GM21619 (cell line): ENCODE measurements around the gene C9orf43.

ENCODE experiments used
- ATAC-seq: cut with Tn5 transposase; IDR thresholded peaks from one replicate; pipeline ENCODE4 v1.9.1; 2021; ENCODE audit not compliant: unreplicated experiment

Gene C9orf43

GRCh38 chr9:113463418-113464285 lies 53.1 kb downstream of the C9orf43 start, which contains the start of gene RGS3:
Gene RGS3, plus strand, starts transcription at chr9:113463727. Its CDS starts 76 bp downstream, at chr9:113463803.
- no peak for ATAC-seq

GRCh38 chr9:113464286-113464660 lies 53.7 kb downstream of the C9orf43 start:
- ATAC-seq: no peak

- ATAC-seq: no peak
These were observed 55.1 kb downstream of the C9orf43 start for GRCh38 chr9:113465599-113466140.

- no peak for ATAC-seq
These were observed 56.6 kb downstream of the C9orf43 start for GRCh38 chr9:113467183-113467582.

GRCh38 chr9:113468716-113469448 lies 58.3 kb downstream of the C9orf43 start:
- no peak for ATAC-seq

- ATAC-seq: no peak
These were observed 60.6 kb downstream of the C9orf43 start for GRCh38 chr9:113471143-113471542.

- no peak for ATAC-seq
These were observed 61.0 kb downstream of the C9orf43 start for GRCh38 chr9:113471566-113471965.

GRCh38 chr9:113472199-113472598 lies 61.7 kb downstream of the C9orf43 start:
- ATAC-seq: no peak

GRCh38 chr9:113474360-113475028 lies 63.9 kb downstream of the C9orf43 start:
- no peak for ATAC-seq

GRCh38 chr9:113475031-113475430 lies 64.5 kb downstream of the C9orf43 start:
- ATAC-seq: no peak

GRCh38 chr9:113475992-113476391 lies 65.4 kb downstream of the C9orf43 start:
- no peak for ATAC-seq

- ATAC-seq: no peak
These were observed 66.0 kb downstream of the C9orf43 start for GRCh38 chr9:113476511-113476916.

- ATAC-seq: no peak
These were observed 66.5 kb downstream of the C9orf43 start for GRCh38 chr9:113477058-113477457.

- ATAC-seq: no peak
These were observed 67.1 kb downstream of the C9orf43 start for GRCh38 chr9:113477661-113478060.

- no peak for ATAC-seq
These were observed 68.7 kb downstream of the C9orf43 start for GRCh38 chr9:113479174-113479621.
